Chondrocyte (in vitro differentiated cells): ENCODE measurements around the gene KCNAB2. TPM values are rescaled to one million over a fixed set of nuclear protein-coding genes. Genes with fewer than 3 reads are reported as not detected.

Experiments
- DNase-seq: peaks from one replicate; pipeline ENCODE4 v3.0.0; 2021; ENCODE audit warnings: mixed read lengths, low spot score
- H3K27ac Mint-ChIP-seq: one replicate; pipeline ENCODE4 v1.8.0; 2021; ENCODE audit warnings: mild to moderate bottlenecking, moderate library complexity, mixed read lengths; ENCODE audit not compliant: unreplicated experiment
- H3K27me3 Mint-ChIP-seq: 2 replicates; pipeline ENCODE4 v1.8.0; 2021; ENCODE audit warnings: low read depth, mixed read lengths
- H3K36me3 Mint-ChIP-seq: 2 replicates; pipeline ENCODE4 v1.8.0; 2021; ENCODE audit warnings: low read depth, mixed read lengths
- H3K4me1 Mint-ChIP-seq: 2 replicates; pipeline ENCODE4 v1.8.0; 2021; ENCODE audit warnings: low read depth, mild to moderate bottlenecking, mixed read lengths
- H3K4me3 Mint-ChIP-seq: one replicate; pipeline ENCODE4 v1.8.0; 2021; ENCODE audit warnings: mild to moderate bottlenecking, moderate library complexity, mixed read lengths; ENCODE audit not compliant: unreplicated experiment
- H3K9me3 Mint-ChIP-seq: 2 replicates; pipeline ENCODE4 v1.8.0; 2021; ENCODE audit warnings: low read depth, mixed read lengths
- total RNA-seq: library from RNA; stranded (reverse); gene quantifications from 3 replicates; pipeline ENCODE4 v1.2.1, GENCODE V29; 2021
- TF ChIP-seq, protein P1 (sequence below): fragments of 200-600 bp; sonication (generic); IDR thresholded peaks from 2 replicates; pipeline ENCODE4 v1.5.0; 2021; ENCODE audit warnings: antibody characterized with exemption, mild to moderate bottlenecking, moderate library complexity

Gene KCNAB2
- total RNA-seq, 1 donor from 2014 or later = 5.2 TPM

DNA sequence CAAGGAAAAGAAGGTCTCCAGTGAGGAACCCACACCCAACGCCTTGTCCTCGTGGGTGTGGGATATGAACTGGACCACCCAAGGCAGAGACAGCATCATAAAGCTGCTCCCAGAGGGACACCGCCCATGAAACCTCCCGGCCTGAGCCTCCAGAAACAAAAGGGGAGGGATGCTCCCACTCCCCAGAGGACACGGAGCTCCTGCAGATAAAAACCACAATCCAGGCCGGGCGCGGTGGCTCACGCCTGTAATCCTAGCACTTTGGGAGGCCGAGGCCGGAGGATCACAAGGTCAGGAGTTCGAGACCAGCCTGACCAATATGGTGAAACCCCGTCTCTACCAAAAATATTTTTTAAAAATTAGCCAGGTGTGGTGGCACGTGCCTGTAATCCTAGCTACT lies 68.1 kb downstream of the KCNAB2 start:
- TF ChIP-seq, protein P1, sequence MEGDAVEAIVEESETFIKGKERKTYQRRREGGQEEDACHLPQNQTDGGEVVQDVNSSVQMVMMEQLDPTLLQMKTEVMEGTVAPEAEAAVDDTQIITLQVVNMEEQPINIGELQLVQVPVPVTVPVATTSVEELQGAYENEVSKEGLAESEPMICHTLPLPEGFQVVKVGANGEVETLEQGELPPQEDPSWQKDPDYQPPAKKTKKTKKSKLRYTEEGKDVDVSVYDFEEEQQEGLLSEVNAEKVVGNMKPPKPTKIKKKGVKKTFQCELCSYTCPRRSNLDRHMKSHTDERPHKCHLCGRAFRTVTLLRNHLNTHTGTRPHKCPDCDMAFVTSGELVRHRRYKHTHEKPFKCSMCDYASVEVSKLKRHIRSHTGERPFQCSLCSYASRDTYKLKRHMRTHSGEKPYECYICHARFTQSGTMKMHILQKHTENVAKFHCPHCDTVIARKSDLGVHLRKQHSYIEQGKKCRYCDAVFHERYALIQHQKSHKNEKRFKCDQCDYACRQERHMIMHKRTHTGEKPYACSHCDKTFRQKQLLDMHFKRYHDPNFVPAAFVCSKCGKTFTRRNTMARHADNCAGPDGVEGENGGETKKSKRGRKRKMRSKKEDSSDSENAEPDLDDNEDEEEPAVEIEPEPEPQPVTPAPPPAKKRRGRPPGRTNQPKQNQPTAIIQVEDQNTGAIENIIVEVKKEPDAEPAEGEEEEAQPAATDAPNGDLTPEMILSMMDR = no peak

DNA sequence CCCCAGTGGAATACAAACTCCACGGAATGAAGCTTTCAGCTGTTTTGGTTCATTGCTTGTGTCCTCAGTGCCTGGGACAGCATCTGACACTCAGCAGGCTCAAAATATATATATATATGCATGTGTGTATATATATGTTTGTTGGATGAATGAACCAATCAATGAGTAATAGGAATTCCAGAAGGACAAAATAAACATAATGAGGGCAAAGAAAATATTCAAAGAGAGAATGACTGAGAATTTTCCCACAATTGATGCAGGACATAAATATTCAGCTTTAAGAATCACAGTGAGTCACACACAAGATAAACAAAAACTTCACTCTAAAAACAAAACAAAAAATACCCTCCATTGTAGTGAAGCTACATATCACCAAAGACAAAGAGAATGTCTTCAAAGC lies 70.4 kb downstream of the KCNAB2 start:
- Mint-ChIP-seq H3K9me3 (peaks cover 11% of the 10 kb centered on the region), H3K4me3 (no peak overlapping the region), H3K27ac (no peak overlapping the region), H3K4me1 (peaks cover 5% of the 10 kb centered on the region), H3K27me3 (peaks cover 6% of the 10 kb centered on the region), H3K36me3 (peaks cover 3% of the 10 kb centered on the region)
- no peak for DNase-seq
- TF ChIP-seq, protein P1 = no peak

More for the DNA sequence above, 68.1 kb downstream of the KCNAB2 start:
- H3K9me3 Mint-ChIP-seq = peaks cover 11% of the 10 kb centered on the region
- no peak overlapping the region for H3K4me3 Mint-ChIP-seq
- DNase-seq = peak; percentile 69
- H3K4me1 Mint-ChIP-seq = peaks cover 5% of the 10 kb centered on the region
- H3K36me3 Mint-ChIP-seq = peaks cover 3% of the 10 kb centered on the region
- H3K27me3 Mint-ChIP-seq = peaks cover 9% of the 10 kb centered on the region
- no peak overlapping the region for H3K27ac Mint-ChIP-seq

DNA sequence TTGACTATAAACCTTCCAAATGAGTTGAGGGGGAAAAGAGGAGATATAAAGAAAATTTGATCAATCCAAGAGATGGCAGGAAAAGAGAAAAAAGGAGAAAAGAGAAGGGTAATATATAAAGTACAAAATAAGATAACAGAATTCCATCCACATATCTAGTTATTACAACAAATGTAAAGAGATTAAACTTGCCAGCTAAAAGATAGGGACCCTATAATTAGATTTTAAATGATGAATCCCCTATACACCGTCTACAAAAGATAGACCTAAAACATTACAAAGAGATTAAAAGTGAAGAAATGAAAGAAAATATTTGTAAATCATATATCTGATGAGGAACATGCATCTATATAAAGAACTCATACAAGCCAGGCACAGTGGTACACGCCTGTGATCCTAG lies 71.4 kb downstream of the KCNAB2 start:
- DNase-seq = no peak
- Mint-ChIP-seq H3K9me3 (peaks cover 11% of the 10 kb centered on the region), H3K27ac (no peak overlapping the region), H3K4me1 (peaks cover 5% of the 10 kb centered on the region), H3K27me3 (peaks cover 5% of the 10 kb centered on the region), H3K4me3 (no peak overlapping the region), H3K36me3 (peaks cover 2% of the 10 kb centered on the region)
- TF ChIP-seq, protein P1 = no peak

DNA sequence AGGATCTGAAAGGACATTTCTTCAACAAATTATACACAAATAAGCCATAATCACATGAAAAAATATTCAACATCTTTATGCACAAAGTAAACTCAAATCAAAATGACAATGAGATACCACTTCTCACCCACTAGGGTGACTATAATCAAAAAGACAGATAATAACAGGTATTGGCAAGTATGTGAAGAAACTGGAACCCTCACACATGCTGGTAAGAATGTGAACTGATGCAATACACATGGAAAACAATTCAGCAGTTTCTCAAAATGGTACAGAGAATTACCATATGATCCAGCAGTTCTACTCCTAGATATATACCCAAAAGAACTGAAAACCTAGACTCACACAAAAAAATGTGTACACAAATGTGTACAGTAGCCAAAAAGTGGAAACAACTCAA lies 71.9 kb downstream of the KCNAB2 start:
- Mint-ChIP-seq H3K4me3 (no peak overlapping the region), H3K27ac (no peak overlapping the region), H3K36me3 (peaks cover 1% of the 10 kb centered on the region), H3K27me3 (peaks cover 1% of the 10 kb centered on the region), H3K4me1 (peaks cover 5% of the 10 kb centered on the region), H3K9me3 (peaks cover 11% of the 10 kb centered on the region)
- TF ChIP-seq, protein P1 = no peak
- DNase-seq = no peak

DNA sequence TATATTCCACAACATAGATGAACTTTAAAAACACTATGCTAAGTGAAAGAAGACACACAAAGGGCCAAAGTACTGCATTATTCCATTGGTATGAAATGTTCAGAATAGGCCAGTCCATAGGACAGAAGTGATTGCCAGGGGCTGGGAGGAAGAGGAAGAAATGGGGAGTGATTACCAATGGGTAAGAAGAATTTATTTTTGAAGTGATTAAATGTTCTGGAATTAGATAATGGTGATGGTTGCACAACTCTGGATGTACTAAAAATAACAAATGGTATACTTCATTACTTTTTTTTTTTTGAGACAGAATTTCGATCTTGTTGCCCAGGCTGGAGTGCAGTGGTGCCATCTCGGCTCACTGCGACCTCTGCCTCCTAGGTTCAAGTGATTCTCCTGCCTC lies 72.7 kb downstream of the KCNAB2 start:
- Mint-ChIP-seq H3K27ac (no peak overlapping the region), H3K4me1 (peaks cover 5% of the 10 kb centered on the region), H3K9me3 (peaks cover 11% of the 10 kb centered on the region), H3K36me3 (peaks cover 1% of the 10 kb centered on the region), H3K4me3 (no peak overlapping the region), H3K27me3 (peaks cover 1% of the 10 kb centered on the region)
- TF ChIP-seq, protein P1 = no peak
- no peak for DNase-seq
